Stimulated activated CD8-positive, alpha-beta memory T cell treated with anti-CD3 and anti-CD28 coated beads, Interleukin-2, amount 100 ng/mL, for 1 hour (primary cell): ENCODE results near the gene NSD1.
"Not testable (repeated sequence)": the region's sequence is repeated elsewhere in the genome, so short reads cannot be mapped to it uniquely, and the experiment has no call there.

Experiments
- DNase-seq, 2 donors: peaks; one replicate each; pipeline ENCODE4 v3.0.0-alpha.2; 2020; ENCODE audit warnings: low read depth in 2 of 2

The NSD1 gene

GRCh38 chr5:177130211-177131018 is 3.2 kb upstream of the NSD1 start:
- DNase-seq, result no peak

- no peak for DNase-seq
Observed at GRCh38 chr5:177131019-177131320, 2.6 kb upstream of the NSD1 start.

- no peak for DNase-seq
Observed at GRCh38 chr5:177131352-177132135, 2.0 kb upstream of the NSD1 start.

GRCh38 chr5:177132136-177133095 is 1.2 kb upstream of the NSD1 start:
- no peak for DNase-seq

GRCh38 chr5:177133853-177134696 is 502 bp downstream of the NSD1 start:
- peak in 1 of 2 donors; percentile 21 for DNase-seq

- no peak for DNase-seq
Observed at GRCh38 chr5:177134697-177135225, 1.2 kb downstream of the NSD1 start.

GRCh38 chr5:177140312-177140711 is 6.7 kb downstream of the NSD1 start:
- no peak for DNase-seq

GRCh38 chr5:177141496-177141895 is 7.9 kb downstream of the NSD1 start:
- no peak for DNase-seq

- no peak for DNase-seq
Observed at GRCh38 chr5:177142098-177142611, 8.6 kb downstream of the NSD1 start.

- DNase-seq, result no peak
Observed at GRCh38 chr5:177142778-177143177, 9.2 kb downstream of the NSD1 start.

GRCh38 chr5:177146891-177147638 is 13.5 kb downstream of the NSD1 start:
- DNase-seq, result no peak

- not testable (repeated sequence) for DNase-seq
Observed at GRCh38 chr5:177150061-177150460, 16.5 kb downstream of the NSD1 start.

GRCh38 chr5:177154003-177154643 is 20.6 kb downstream of the NSD1 start:
- no peak for DNase-seq

- no peak for DNase-seq
Observed at GRCh38 chr5:177162379-177162778, 28.8 kb downstream of the NSD1 start.

- DNase-seq, result no peak
Observed at GRCh38 chr5:177163500-177163899, 29.9 kb downstream of the NSD1 start.

GRCh38 chr5:177169271-177169670 is 35.7 kb downstream of the NSD1 start:
- no peak for DNase-seq

- no peak for DNase-seq
Observed at GRCh38 chr5:177171961-177172360, 38.4 kb downstream of the NSD1 start.

GRCh38 chr5:177175336-177175735 is 41.8 kb downstream of the NSD1 start:
- DNase-seq, result no peak

- DNase-seq, result no peak
Observed at GRCh38 chr5:177176175-177176711, 42.7 kb downstream of the NSD1 start.
